Ovary (tissue), 3 donors: ENCODE data around the gene P2RY8.

Experiments
- EP300 ChIP-seq: sonication (generic); formaldehyde crosslinking; IDR thresholded peaks from one replicate; pipeline ENCODE4 v1.6.1; 2017; ENCODE audit warnings: antibody characterized with exemption
- POLR2A ChIP-seq: fragments of 450-650 bp; IDR thresholded peaks from one replicate; pipeline ENCODE4 v1.6.1; 2017; ENCODE audit warnings: antibody characterized with exemption, mild to moderate bottlenecking, moderate library complexity
- TF ChIP-seq, protein P1 (sequence below), 3 donors: fragments of 450-650 bp in 2 of 3; fragments of 200-600 bp in 1 of 3; IDR thresholded peaks; one replicate each; pipeline versions ENCODE4 v1.5.1 to v1.8.0; 2016 to 2022; ENCODE audit warnings: antibody characterized with exemption in 3 of 3, mild to moderate bottlenecking in 1 of 3
- donor health status: DM: no; HTN: no; CAD: no.

DNA sequence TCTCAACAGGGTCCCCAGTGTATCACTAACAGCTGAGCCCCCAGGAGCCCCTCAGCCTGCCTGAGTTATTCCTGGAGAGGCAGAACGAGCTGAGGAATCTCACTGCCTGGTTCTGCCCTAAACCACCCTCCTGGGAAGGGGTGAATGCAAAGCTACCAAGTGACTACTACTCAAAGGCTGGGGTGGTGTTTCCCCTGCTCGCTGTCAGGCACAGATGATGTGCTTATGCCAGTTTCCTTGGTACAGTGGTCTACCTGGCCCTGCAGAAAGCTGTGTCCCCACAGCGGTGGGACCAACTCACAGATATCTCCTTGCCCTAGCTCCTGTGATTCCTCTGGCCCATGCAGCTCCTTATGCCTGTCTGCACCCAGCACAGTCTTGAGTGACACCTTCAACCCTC, 48.8 kb downstream of the P2RY8 start:
- TF ChIP-seq, protein P1, sequence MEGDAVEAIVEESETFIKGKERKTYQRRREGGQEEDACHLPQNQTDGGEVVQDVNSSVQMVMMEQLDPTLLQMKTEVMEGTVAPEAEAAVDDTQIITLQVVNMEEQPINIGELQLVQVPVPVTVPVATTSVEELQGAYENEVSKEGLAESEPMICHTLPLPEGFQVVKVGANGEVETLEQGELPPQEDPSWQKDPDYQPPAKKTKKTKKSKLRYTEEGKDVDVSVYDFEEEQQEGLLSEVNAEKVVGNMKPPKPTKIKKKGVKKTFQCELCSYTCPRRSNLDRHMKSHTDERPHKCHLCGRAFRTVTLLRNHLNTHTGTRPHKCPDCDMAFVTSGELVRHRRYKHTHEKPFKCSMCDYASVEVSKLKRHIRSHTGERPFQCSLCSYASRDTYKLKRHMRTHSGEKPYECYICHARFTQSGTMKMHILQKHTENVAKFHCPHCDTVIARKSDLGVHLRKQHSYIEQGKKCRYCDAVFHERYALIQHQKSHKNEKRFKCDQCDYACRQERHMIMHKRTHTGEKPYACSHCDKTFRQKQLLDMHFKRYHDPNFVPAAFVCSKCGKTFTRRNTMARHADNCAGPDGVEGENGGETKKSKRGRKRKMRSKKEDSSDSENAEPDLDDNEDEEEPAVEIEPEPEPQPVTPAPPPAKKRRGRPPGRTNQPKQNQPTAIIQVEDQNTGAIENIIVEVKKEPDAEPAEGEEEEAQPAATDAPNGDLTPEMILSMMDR (IDR thresholded peaks at IDR 0.05) = no peak
- TF ChIP-seq POLR2A (no peak), EP300 (no peak)
